Bronchial epithelial cell (primary cell): ENCODE measurements around the gene PROKR2. TPM values are rescaled to one million over a fixed set of nuclear protein-coding genes. Genes with fewer than 3 reads are reported as not detected.
A peak's percentile ranks its signal among the peaks of the same experiment; 100 is the strongest.

Experiments used
- DNase-seq: peaks from one replicate; pipeline ENCODE4 v3.0.0-alpha.2; 2010; ENCODE audit warnings: low read depth
- FAIRE-seq: peaks from 2 replicates; lab custom pipeline; 2011; peaks lifted over from hg19 to GRCh38; lab: Jason Lieb, UNC
- H3K27me3 ChIP-seq: 2 replicates; pipeline ENCODE4 v1.5.1; 2011; ENCODE audit warnings: low read length; ENCODE audit not compliant: control insufficient read depth, insufficient read depth
- H3K36me3 ChIP-seq: 2 replicates; pipeline ENCODE4 v1.5.1; 2011; ENCODE audit warnings: low read length; ENCODE audit not compliant: control insufficient read depth, insufficient read depth
- H3K4me3 ChIP-seq: 2 replicates; pipeline ENCODE4 v1.5.1; 2011; ENCODE audit warnings: mild to moderate bottlenecking, low read depth, low read length, control low read depth
- CTCF ChIP-seq: IDR thresholded peaks from 2 replicates; pipeline ENCODE4 v1.5.1; 2011; ENCODE audit warnings: mild to moderate bottlenecking, moderate library complexity, low read length, control low read depth, inconsistent platforms; ENCODE audit not compliant: insufficient read depth, severe bottlenecking
- total RNA-seq: library from RNA; depleted of rRNA; stranded (reverse); fragments of >200 nt; gene quantifications from 2 replicates; pipeline ENCODE4 v1.2.1, GENCODE V29; 2014

PROKR2 gene
- total RNA-seq, 1 donor from 2014 or later, result not detected

- DNase-seq (no peak), FAIRE-seq (no peak)
- H3K36me3 ChIP-seq, result no peaks in the 10 kb centered on the region
- TF ChIP-seq CTCF, result no peak
- no peaks in the 10 kb centered on the region for H3K27me3 ChIP-seq
- H3K4me3 ChIP-seq, result no peak overlapping the region
These were observed 25.3 kb upstream of the PROKR2 start for GRCh38 chr20:5342021-5342420.

DNA sequence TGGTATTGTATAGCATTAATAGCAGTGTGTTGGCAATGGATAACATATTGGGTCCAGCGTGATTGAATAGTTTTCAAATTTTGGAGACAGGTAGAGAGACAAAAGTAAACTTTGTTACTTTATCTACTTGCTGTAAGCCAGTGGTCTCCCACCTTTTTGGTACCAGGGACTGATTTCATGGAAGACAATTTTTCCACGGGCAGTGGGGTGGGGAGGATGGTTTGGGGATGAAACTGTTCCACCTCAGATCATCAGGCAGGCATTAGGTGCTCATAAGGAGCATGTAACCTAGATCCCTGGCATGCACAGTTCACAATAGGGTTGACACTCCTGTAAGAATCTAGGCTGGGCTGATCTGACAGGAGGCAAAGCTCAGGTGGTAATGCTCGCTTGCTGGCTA, 14.6 kb upstream of the PROKR2 start:
- no peak for FAIRE-seq
- Histone ChIP-seq H3K4me3 (no peak overlapping the region), H3K27me3 (peaks cover 1% of the 10 kb centered on the region), H3K36me3 (no peaks in the 10 kb centered on the region)
- TF ChIP-seq CTCF, result no peak
- DNase-seq, result no peak

DNA sequence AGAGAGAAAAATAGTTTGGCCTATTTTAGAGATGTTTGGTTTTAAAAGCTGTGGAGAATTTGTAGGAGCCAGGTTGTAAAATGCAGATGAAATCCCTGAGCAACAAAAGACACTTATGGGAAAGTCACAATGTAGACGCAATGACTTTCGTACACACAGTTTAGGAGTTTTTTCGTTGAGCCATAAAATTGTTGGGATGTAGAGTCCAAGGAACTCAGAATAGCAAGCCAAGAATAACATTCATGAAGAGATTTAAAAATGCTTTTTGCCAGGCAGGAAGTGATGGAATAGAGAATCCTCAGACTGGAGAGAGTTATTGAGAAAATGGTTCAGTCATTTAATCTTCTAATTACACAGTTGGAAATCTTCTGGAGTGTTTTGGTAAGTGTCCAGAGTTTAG, 11.5 kb upstream of the PROKR2 start:
- FAIRE-seq, result no peak
- no peak overlapping the region for H3K4me3 ChIP-seq
- peaks cover 3% of the 10 kb centered on the region for H3K27me3 ChIP-seq

DNA sequence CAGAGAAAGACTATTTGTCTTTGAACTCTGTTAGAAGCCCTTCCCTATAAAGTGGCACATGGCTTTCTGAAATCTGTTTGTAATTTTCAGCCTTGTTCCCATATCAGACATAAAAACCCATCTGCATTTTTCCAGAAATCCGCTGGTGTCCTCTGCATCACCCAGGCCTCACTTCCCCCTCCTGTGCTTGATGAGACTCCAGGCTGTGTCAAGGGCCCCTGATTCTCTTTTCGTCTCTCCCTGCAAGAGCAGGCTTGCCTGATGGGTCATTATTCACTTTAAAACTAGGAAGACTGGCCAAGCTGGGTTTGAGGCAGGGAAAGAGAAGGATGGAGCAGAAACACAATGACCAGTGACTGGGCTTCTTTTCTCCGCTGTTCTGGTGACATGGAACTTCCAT, 10.6 kb upstream of the PROKR2 start:
- peaks cover 3% of the 10 kb centered on the region for H3K27me3 ChIP-seq
- DNase-seq (peak; percentile 25), FAIRE-seq (no peak)
- no peaks in the 10 kb centered on the region for H3K36me3 ChIP-seq
- TF ChIP-seq CTCF, result no peak
- no peak overlapping the region for H3K4me3 ChIP-seq

More for the DNA sequence above, 11.5 kb upstream of the PROKR2 start:
- no peaks in the 10 kb centered on the region for H3K36me3 ChIP-seq
- TF ChIP-seq CTCF, result no peak
- no peak for DNase-seq

- peaks cover 20% of the 10 kb centered on the region for H3K27me3 ChIP-seq
- no peak for FAIRE-seq
These were observed 957 bp downstream of the PROKR2 start for GRCh38 chr20:5315807-5316187.

More at GRCh38 chr20:5315807-5316187, 957 bp downstream of the PROKR2 start:
- Histone ChIP-seq H3K36me3 (no peaks in the 10 kb centered on the region), H3K4me3 (no peak overlapping the region)
- TF ChIP-seq CTCF, result no peak
- DNase-seq, result no peak
